Nephron (organoid): ENCODE results near the gene DENND4B.

Experiments
- H3K27ac Mint-ChIP-seq, 3 experiments: 2 replicates each; pipeline ENCODE4 v1.8.0; 2020; ENCODE audit warnings: mixed read lengths in 3 of 3, mild to moderate bottlenecking in 2 of 3, moderate library complexity in 1 of 3
- H3K27me3 Mint-ChIP-seq: 2 replicates; pipeline ENCODE4 v1.8.0; 2021; ENCODE audit warnings: low read depth, mild to moderate bottlenecking, moderate library complexity, mixed read lengths
- H3K36me3 Mint-ChIP-seq: 2 replicates; pipeline ENCODE4 v1.8.0; 2020; ENCODE audit warnings: low read depth, mixed read lengths
- H3K4me1 Mint-ChIP-seq: 2 replicates; pipeline ENCODE4 v1.8.0; 2020; ENCODE audit warnings: mixed read lengths
- H3K4me3 Mint-ChIP-seq, 3 experiments: 2 replicates each; pipeline ENCODE4 v1.8.0; 2020; ENCODE audit warnings: mild to moderate bottlenecking in 3 of 3, mixed read lengths in 3 of 3, moderate library complexity in 2 of 3
- H3K9me3 Mint-ChIP-seq: 2 replicates; pipeline ENCODE4 v1.8.0; 2020; ENCODE audit warnings: mixed read lengths
- CTCF ChIP-seq, 3 experiments: fragments of 200-600 bp; sonication (generic); IDR thresholded peaks; one replicate each; pipeline ENCODE4 v1.5.0; 2021; ENCODE audit warnings: antibody characterized with exemption in 3 of 3; ENCODE audit not compliant: unreplicated experiment in 3 of 3

The DENND4B gene

GRCh38 chr1:153970346-153970745, 23.8 kb upstream of the DENND4B start:
- H3K27ac Mint-ChIP-seq: no peak overlapping the region
- H3K27me3 Mint-ChIP-seq: no peaks in the 10 kb centered on the region
- peaks cover 26% of the 10 kb centered on the region for H3K4me1 Mint-ChIP-seq
- H3K9me3 Mint-ChIP-seq: no peaks in the 10 kb centered on the region
- H3K36me3 Mint-ChIP-seq: peaks cover 21% of the 10 kb centered on the region
- TF ChIP-seq CTCF (IDR thresholded peaks at IDR 0.05; ENCODE audit: unreplicated experiment in 3 of 3): no peak
- H3K4me3 Mint-ChIP-seq: peak overlapping the region in 2 of 3 experiments; percentile 41 to 55

GRCh38 chr1:153968972-153969371, 22.5 kb upstream of the DENND4B start:
- Mint-ChIP-seq H3K9me3 (no peaks in the 10 kb centered on the region), H3K4me1 (peaks cover 32% of the 10 kb centered on the region), H3K27ac (peak overlapping the region; percentile 94 to 99 (median 96))

GRCh38 chr1:153968408-153968807, 21.9 kb upstream of the DENND4B start:
- H3K27ac Mint-ChIP-seq: peak overlapping the region; percentile 94 to 99 (median 96)
- H3K27me3 Mint-ChIP-seq: no peaks in the 10 kb centered on the region
- peak overlapping the region; percentile 91 to 95 (median 94) for H3K4me3 Mint-ChIP-seq
- H3K36me3 Mint-ChIP-seq: peaks cover 7% of the 10 kb centered on the region
- peaks cover 38% of the 10 kb centered on the region for H3K4me1 Mint-ChIP-seq
- no peaks in the 10 kb centered on the region for H3K9me3 Mint-ChIP-seq
- no peak for TF ChIP-seq CTCF (IDR thresholded peaks at IDR 0.05; ENCODE audit: unreplicated experiment in 3 of 3)

More at GRCh38 chr1:153968972-153969371, 22.5 kb upstream of the DENND4B start:
- no peak for TF ChIP-seq CTCF (IDR thresholded peaks at IDR 0.05; ENCODE audit: unreplicated experiment in 3 of 3)
- Mint-ChIP-seq H3K27me3 (no peaks in the 10 kb centered on the region), H3K36me3 (peaks cover 10% of the 10 kb centered on the region), H3K4me3 (peak overlapping the region; percentile 91 to 95 (median 94))

- peaks cover 4% of the 10 kb centered on the region for H3K36me3 Mint-ChIP-seq
- peaks cover 40% of the 10 kb centered on the region for H3K4me1 Mint-ChIP-seq
- H3K27me3 Mint-ChIP-seq: no peaks in the 10 kb centered on the region
- peak overlapping the region; percentile 91 to 95 (median 94) for H3K4me3 Mint-ChIP-seq
- TF ChIP-seq CTCF (IDR thresholded peaks at IDR 0.05; ENCODE audit: unreplicated experiment in 3 of 3): no peak
- H3K27ac Mint-ChIP-seq: peak overlapping the region; percentile 94 to 99 (median 96)
- no peaks in the 10 kb centered on the region for H3K9me3 Mint-ChIP-seq
Observed at GRCh38 chr1:153968000-153968363, 21.5 kb upstream of the DENND4B start.

- no peaks in the 10 kb centered on the region for H3K9me3 Mint-ChIP-seq
- peak within 1 kb of the TSS; percentile 94 to 99 (median 96) for H3K27ac Mint-ChIP-seq
Observed at GRCh38 chr1:153967107-153967999, 20.8 kb upstream of the DENND4B start, which contains the start of gene CREB3L4. CREB3L4 (plus strand) TSS chr1:153967902; CDS start chr1:153968526, 624 bp downstream.

More at GRCh38 chr1:153967107-153967999, 20.8 kb upstream of the DENND4B start, which contains the start of gene CREB3L4:
- H3K4me3 Mint-ChIP-seq: peak within 1 kb of the TSS; percentile 91 to 95 (median 94)
- peaks cover 46% of the 10 kb centered on the region for H3K4me1 Mint-ChIP-seq
- H3K36me3 Mint-ChIP-seq: peaks cover 4% of the 10 kb centered on the region
- TF ChIP-seq CTCF (IDR thresholded peaks at IDR 0.05; ENCODE audit: unreplicated experiment in 3 of 3): peak in 2 of 3 experiments; percentile 33 to 44
- no peaks in the 10 kb centered on the region for H3K27me3 Mint-ChIP-seq
